Astrocyte (in vitro differentiated cells and primary cell): ENCODE measurements around the gene ARSI. TPM values are rescaled to one million over a fixed set of nuclear protein-coding genes. Genes with fewer than 3 reads are reported as not detected.

Experiments
- DNase-seq: peaks from one replicate; pipeline ENCODE4 v3.0.0-alpha.2; 2010; ENCODE audit warnings: low read depth
- FAIRE-seq: peaks from 2 replicates; lab custom pipeline; 2011; peaks lifted over from hg19 to GRCh38; lab: Jason Lieb, UNC
- H2AFZ ChIP-seq: 2 replicates; pipeline ENCODE4 v1.6.0; 2012; ENCODE audit warnings: low read depth, low read length, inconsistent platforms
- H3K27ac ChIP-seq: 2 replicates; pipeline ENCODE4 v1.5.1; 2011; ENCODE audit warnings: low read depth, low read length, inconsistent platforms
- H3K27me3 ChIP-seq: 2 replicates; pipeline ENCODE4 v1.6.0; 2011; ENCODE audit warnings: low read length, inconsistent platforms; ENCODE audit not compliant: insufficient read depth
- H3K36me3 ChIP-seq: 2 replicates; pipeline ENCODE4 v1.5.1; 2011; ENCODE audit warnings: low read length, inconsistent platforms; ENCODE audit not compliant: insufficient read depth
- H3K4me1 ChIP-seq: 2 replicates; pipeline ENCODE4 v1.5.1; 2011; ENCODE audit warnings: low read length, inconsistent platforms; ENCODE audit not compliant: insufficient read depth
- H3K4me2 ChIP-seq: 2 replicates; pipeline ENCODE4 v1.6.0; 2012; ENCODE audit warnings: low read length, inconsistent platforms
- H3K4me3 ChIP-seq: 2 replicates; pipeline ENCODE4 v1.5.1; 2011; ENCODE audit warnings: low read depth, mild to moderate bottlenecking, low read length, inconsistent platforms; ENCODE audit not compliant: insufficient read depth
- H3K79me2 ChIP-seq: 2 replicates; pipeline ENCODE4 v1.6.0; 2012; ENCODE audit warnings: mild to moderate bottlenecking, low read length, inconsistent platforms; ENCODE audit not compliant: insufficient read depth
- H3K9ac ChIP-seq: 2 replicates; pipeline ENCODE4 v1.6.0; 2012; ENCODE audit warnings: mild to moderate bottlenecking, low read length, inconsistent platforms
- H3K9me3 ChIP-seq: 2 replicates; pipeline ENCODE4 v1.5.1; 2012; ENCODE audit warnings: low read depth, mild to moderate bottlenecking, low read length, inconsistent platforms; ENCODE audit not compliant: insufficient read depth
- H4K20me1 ChIP-seq: 2 replicates; pipeline ENCODE4 v1.6.0; 2012; ENCODE audit warnings: low read length, inconsistent platforms; ENCODE audit not compliant: insufficient read depth
- H3K27ac Mint-ChIP-seq: one replicate; pipeline ENCODE4 v1.8.0; 2021; ENCODE audit warnings: mild to moderate bottlenecking, mixed read lengths; ENCODE audit not compliant: unreplicated experiment
- H3K27me3 Mint-ChIP-seq: one replicate; pipeline ENCODE4 v1.8.0; 2021; ENCODE audit warnings: low read depth, mixed read lengths; ENCODE audit not compliant: unreplicated experiment
- H3K36me3 Mint-ChIP-seq: one replicate; pipeline ENCODE4 v1.8.0; 2021; ENCODE audit warnings: low read depth, mixed read lengths; ENCODE audit not compliant: unreplicated experiment
- H3K4me1 Mint-ChIP-seq: one replicate; pipeline ENCODE4 v1.8.0; 2021; ENCODE audit warnings: low read depth, mixed read lengths; ENCODE audit not compliant: unreplicated experiment
- H3K4me3 Mint-ChIP-seq: one replicate; pipeline ENCODE4 v1.8.0; 2021; ENCODE audit warnings: mild to moderate bottlenecking, moderate library complexity, mixed read lengths; ENCODE audit not compliant: unreplicated experiment
- H3K9me3 Mint-ChIP-seq: one replicate; pipeline ENCODE4 v1.8.0; 2021; ENCODE audit warnings: mild to moderate bottlenecking, mixed read lengths; ENCODE audit not compliant: unreplicated experiment
- EZH2 ChIP-seq: IDR thresholded peaks from 2 replicates; pipeline ENCODE4 v1.6.1; 2012; ENCODE audit warnings: mild to moderate bottlenecking, low read length, inconsistent platforms; ENCODE audit not compliant: insufficient read depth
- total RNA-seq: library from RNA; stranded (reverse); gene quantifications from 2 replicates; pipeline ENCODE4 v1.2.1, GENCODE V29; 2021
- TF ChIP-seq, protein P1 (sequence below): IDR thresholded peaks from 2 replicates; pipeline ENCODE4 v1.5.1; 2011; ENCODE audit warnings: low read depth, mild to moderate bottlenecking, inconsistent platforms, low read length, moderate library complexity; ENCODE audit not compliant: insufficient read depth

ARSI gene
- total RNA-seq, 1 donor from 2014 or later: 23.0 TPM

DNA sequence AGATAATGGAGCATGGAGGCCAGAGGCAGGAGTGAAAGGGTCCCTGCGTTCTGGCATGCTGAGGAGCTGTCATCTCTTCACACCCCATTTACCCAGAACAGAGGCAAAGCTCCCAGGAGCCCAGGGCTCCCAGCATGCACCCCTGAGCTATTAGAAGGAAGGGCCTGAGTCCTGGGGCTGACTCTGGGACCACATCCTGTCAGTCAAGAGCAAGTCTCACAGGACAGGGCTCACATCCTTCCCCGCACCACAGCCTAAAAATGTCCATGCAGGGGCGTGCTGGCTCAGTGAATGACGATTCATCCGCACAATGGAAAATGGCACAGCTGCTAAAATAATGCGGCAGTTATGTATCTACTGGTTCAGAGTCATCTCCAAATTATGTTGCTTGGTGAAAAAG is 44.6 kb downstream of the ARSI start:
- Histone ChIP-seq H4K20me1 (no peaks in the 10 kb centered on the region), H3K36me3 (no peaks in the 10 kb centered on the region), H3K4me1 (peaks cover 5% of the 10 kb centered on the region), H3K9ac (no peak overlapping the region), H3K4me3 (no peak overlapping the region), H3K9me3 (no peaks in the 10 kb centered on the region), H3K27ac (no peak overlapping the region), H3K27me3 (no peaks in the 10 kb centered on the region), H3K4me2 (no peak overlapping the region), H2AFZ (no peak overlapping the region), H3K79me2 (no peaks in the 10 kb centered on the region)
- DNase-seq: no peak
- peaks cover 21% of the 10 kb centered on the region for H3K4me1 Mint-ChIP-seq
- H3K27me3 Mint-ChIP-seq: peaks cover 5% of the 10 kb centered on the region
- FAIRE-seq: no peak
- no peak overlapping the region for H3K4me3 Mint-ChIP-seq
- TF ChIP-seq EZH2: no peak
- TF ChIP-seq, protein P1, sequence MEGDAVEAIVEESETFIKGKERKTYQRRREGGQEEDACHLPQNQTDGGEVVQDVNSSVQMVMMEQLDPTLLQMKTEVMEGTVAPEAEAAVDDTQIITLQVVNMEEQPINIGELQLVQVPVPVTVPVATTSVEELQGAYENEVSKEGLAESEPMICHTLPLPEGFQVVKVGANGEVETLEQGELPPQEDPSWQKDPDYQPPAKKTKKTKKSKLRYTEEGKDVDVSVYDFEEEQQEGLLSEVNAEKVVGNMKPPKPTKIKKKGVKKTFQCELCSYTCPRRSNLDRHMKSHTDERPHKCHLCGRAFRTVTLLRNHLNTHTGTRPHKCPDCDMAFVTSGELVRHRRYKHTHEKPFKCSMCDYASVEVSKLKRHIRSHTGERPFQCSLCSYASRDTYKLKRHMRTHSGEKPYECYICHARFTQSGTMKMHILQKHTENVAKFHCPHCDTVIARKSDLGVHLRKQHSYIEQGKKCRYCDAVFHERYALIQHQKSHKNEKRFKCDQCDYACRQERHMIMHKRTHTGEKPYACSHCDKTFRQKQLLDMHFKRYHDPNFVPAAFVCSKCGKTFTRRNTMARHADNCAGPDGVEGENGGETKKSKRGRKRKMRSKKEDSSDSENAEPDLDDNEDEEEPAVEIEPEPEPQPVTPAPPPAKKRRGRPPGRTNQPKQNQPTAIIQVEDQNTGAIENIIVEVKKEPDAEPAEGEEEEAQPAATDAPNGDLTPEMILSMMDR: no peak
- H3K36me3 Mint-ChIP-seq: no peaks in the 10 kb centered on the region
- no peaks in the 10 kb centered on the region for H3K9me3 Mint-ChIP-seq
- no peak overlapping the region for H3K27ac Mint-ChIP-seq

DNA sequence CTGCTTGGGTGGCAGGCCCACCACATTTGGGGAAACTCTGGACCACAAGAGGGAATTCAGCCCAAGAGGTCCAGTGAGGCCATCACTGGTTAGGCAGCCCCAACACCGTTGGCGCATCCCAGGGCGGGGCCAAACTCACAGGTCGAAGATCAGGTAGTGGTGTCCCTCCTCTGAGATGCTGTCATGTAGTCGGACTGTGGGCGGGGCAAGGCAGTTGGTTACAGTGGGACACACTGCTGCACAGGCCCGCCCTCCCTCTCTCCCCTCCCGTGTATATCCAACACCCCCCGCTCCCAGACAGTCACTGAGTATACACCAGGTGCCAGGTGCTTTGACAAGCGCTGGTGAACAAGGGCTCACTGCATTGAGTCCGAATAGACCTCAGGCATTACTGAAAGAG is 45.3 kb downstream of the ARSI start:
- TF ChIP-seq EZH2: no peak
- TF ChIP-seq, protein P1: no peak
- Mint-ChIP-seq H3K27me3 (peaks cover 5% of the 10 kb centered on the region), H3K36me3 (no peaks in the 10 kb centered on the region), H3K4me1 (peaks cover 21% of the 10 kb centered on the region), H3K4me3 (no peak overlapping the region), H3K27ac (no peak overlapping the region), H3K9me3 (no peaks in the 10 kb centered on the region)
- peaks cover 3% of the 10 kb centered on the region for H3K4me1 ChIP-seq
- H4K20me1 ChIP-seq: no peaks in the 10 kb centered on the region
- no peak overlapping the region for H3K9ac ChIP-seq
- H3K27me3 ChIP-seq: no peaks in the 10 kb centered on the region
- no peaks in the 10 kb centered on the region for H3K79me2 ChIP-seq
- H3K4me3 ChIP-seq: no peak overlapping the region
- H3K27ac ChIP-seq: no peak overlapping the region
- no peak overlapping the region for H3K4me2 ChIP-seq
- FAIRE-seq (no peak), DNase-seq (no peak)
- H3K36me3 ChIP-seq: no peaks in the 10 kb centered on the region
- H3K9me3 ChIP-seq: no peaks in the 10 kb centered on the region
- no peak overlapping the region for H2AFZ ChIP-seq

DNA sequence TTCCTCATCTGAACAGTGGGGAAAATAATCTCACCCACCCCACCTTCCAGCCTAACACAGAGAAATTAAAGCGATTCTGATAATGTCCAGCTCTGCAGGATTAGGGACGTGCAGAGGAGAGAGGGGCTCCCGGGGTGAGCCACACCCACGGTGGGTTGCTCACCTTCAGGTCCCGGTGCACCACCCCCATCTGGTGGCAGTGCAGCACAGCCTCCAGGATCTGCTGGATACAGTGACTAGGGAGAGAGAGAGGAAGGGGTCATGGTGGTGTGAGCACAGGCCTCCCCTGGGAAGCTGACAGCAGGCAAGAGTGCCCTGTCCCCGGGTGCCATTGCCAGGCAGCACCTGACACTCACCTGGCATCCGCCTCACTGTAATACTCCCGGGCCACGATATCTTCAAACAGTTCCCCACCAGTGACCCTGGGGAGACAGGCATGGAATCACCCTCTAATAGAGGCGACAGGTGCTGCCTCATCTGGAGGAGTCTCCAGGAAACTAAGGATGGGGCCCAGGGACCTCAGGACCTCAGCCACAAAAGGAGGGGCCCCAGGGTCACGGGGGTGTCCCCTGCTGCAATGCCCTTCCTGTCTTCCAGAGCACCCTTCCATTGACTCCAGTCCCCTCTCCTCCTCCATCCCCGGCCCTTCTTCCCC is 46.2 kb downstream of the ARSI start:
- H3K9me3 ChIP-seq: no peaks in the 10 kb centered on the region
- Mint-ChIP-seq H3K36me3 (no peaks in the 10 kb centered on the region), H3K9me3 (no peaks in the 10 kb centered on the region), H3K4me3 (no peak overlapping the region), H3K4me1 (peaks cover 19% of the 10 kb centered on the region), H3K27me3 (peaks cover 10% of the 10 kb centered on the region), H3K27ac (no peak overlapping the region)
- H3K4me2 ChIP-seq: no peak overlapping the region
- no peak overlapping the region for H3K9ac ChIP-seq
- no peaks in the 10 kb centered on the region for H3K36me3 ChIP-seq
- FAIRE-seq (no peak), DNase-seq (no peak)
- TF ChIP-seq, protein P1: no peak
- no peak for TF ChIP-seq EZH2
- H3K4me3 ChIP-seq: no peak overlapping the region
- H3K4me1 ChIP-seq: peaks cover under 1% of the 10 kb centered on the region
- H4K20me1 ChIP-seq: no peaks in the 10 kb centered on the region
- H2AFZ ChIP-seq: no peak overlapping the region
- H3K27ac ChIP-seq: no peak overlapping the region
- H3K27me3 ChIP-seq: no peaks in the 10 kb centered on the region
- H3K79me2 ChIP-seq: no peaks in the 10 kb centered on the region
